Fibroblast of lung (primary cell): ENCODE results near the gene GPRIN2. TPM values are rescaled to one million over a fixed set of nuclear protein-coding genes. Genes with fewer than 3 reads are reported as not detected.
A peak's percentile ranks its signal among the peaks of the same experiment; 100 is the strongest.

Experiments used
- DNase-seq, 2 donors: peaks; one replicate each; pipeline versions ENCODE4 v3.0.0 to v3.0.0-alpha.2; 2010; ENCODE audit warnings: low read depth in 2 of 2
- H2AFZ ChIP-seq: 2 replicates; pipeline ENCODE4 v1.5.1; 2012; ENCODE audit warnings: low read length, control low read depth, inconsistent platforms
- H3K27ac ChIP-seq: 2 replicates; pipeline ENCODE4 v1.5.1; 2011; ENCODE audit warnings: low read length, control low read depth; ENCODE audit not compliant: insufficient read depth
- H3K27me3 ChIP-seq: 2 replicates; pipeline ENCODE4 v1.5.1; 2011; ENCODE audit warnings: mild to moderate bottlenecking, low read length; ENCODE audit not compliant: control insufficient read depth, insufficient read depth
- H3K36me3 ChIP-seq: 2 replicates; pipeline ENCODE4 v1.5.1; 2011; ENCODE audit warnings: low read length; ENCODE audit not compliant: control insufficient read depth, insufficient read depth
- H3K4me1 ChIP-seq: 2 replicates; pipeline ENCODE4 v1.5.1; 2011; ENCODE audit warnings: low read length; ENCODE audit not compliant: control insufficient read depth, insufficient read depth; ENCODE audit errors: extremely low read depth
- H3K4me2 ChIP-seq: 2 replicates; pipeline ENCODE4 v1.5.1; 2011; ENCODE audit warnings: low read length, control low read depth; ENCODE audit not compliant: insufficient read depth; ENCODE audit errors: extremely low read depth
- H3K4me3 ChIP-seq, 4 experiments: fragments of 200-600 bp in 1 of 4; sonication (generic) in 1 of 4; replicated peaks in 1 of 4; 2 replicates each; pipeline ENCODE4 v1.5.1; 2011 to 2016; ENCODE audit warnings: low read length in 4 of 4, low read depth in 3 of 4, mild to moderate bottlenecking in 3 of 4, control low read depth in 2 of 4, inconsistent platforms in 1 of 4, mixed read lengths in 1 of 4; ENCODE audit not compliant: insufficient read depth in 1 of 4; ENCODE audit errors: control extremely low read depth in 1 of 4
- H3K79me2 ChIP-seq: 2 replicates; pipeline ENCODE4 v1.5.1; 2012; ENCODE audit warnings: mild to moderate bottlenecking, low read length, inconsistent platforms; ENCODE audit not compliant: control insufficient read depth, insufficient read depth
- H3K9ac ChIP-seq: 2 replicates; pipeline ENCODE4 v1.5.1; 2011; ENCODE audit warnings: mild to moderate bottlenecking, low read length, control low read depth; ENCODE audit not compliant: insufficient read depth
- H3K9me3 ChIP-seq: 2 replicates; pipeline ENCODE4 v1.5.1; 2012; ENCODE audit warnings: low read depth, low read length; ENCODE audit not compliant: control insufficient read depth, insufficient read depth
- H4K20me1 ChIP-seq: 2 replicates; pipeline ENCODE4 v1.5.1; 2011; ENCODE audit warnings: low read length; ENCODE audit not compliant: control insufficient read depth, insufficient read depth; ENCODE audit errors: extremely low read depth
- CTCF ChIP-seq, 2 donors: IDR thresholded peaks in 1 of 2; conservative IDR thresholded peaks in 1 of 2; 1 replicate in 1 of 2; 2 replicates in 1 of 2; pipeline ENCODE4 v1.5.1; 2011 to 2012; ENCODE audit warnings: low read length in 2 of 2, control low read depth in 1 of 2, inconsistent platforms in 1 of 2, low read depth in 1 of 2, mild to moderate bottlenecking in 1 of 2
- EZH2 ChIP-seq: IDR thresholded peaks from 2 replicates; pipeline ENCODE4 v1.5.1; 2012; ENCODE audit warnings: low read length, control low read depth, mild to moderate bottlenecking; ENCODE audit errors: missing control alignments
- polyA plus RNA-seq, 2 donors: library from polyadenylated mRNA; depleted of rRNA in 1 of 2; stranded (reverse) in 1 of 2; unstranded in 1 of 2; fragments of >200 nt; gene quantifications; 2 replicates each; pipeline ENCODE4 v1.2.1, GENCODE V29; 2011 to 2012; ENCODE audit warnings: missing spikeins in 1 of 2
- total RNA-seq: library from RNA; depleted of rRNA; stranded (reverse); fragments of >200 nt; gene quantifications from 2 replicates; pipeline ENCODE4 v1.2.1, GENCODE V29; 2014

GPRIN2 gene
- total and polyA plus RNA-seq, 2 donors (not counting 1 experiment from before 2014, with no cell fraction given) = not detected

DNA sequence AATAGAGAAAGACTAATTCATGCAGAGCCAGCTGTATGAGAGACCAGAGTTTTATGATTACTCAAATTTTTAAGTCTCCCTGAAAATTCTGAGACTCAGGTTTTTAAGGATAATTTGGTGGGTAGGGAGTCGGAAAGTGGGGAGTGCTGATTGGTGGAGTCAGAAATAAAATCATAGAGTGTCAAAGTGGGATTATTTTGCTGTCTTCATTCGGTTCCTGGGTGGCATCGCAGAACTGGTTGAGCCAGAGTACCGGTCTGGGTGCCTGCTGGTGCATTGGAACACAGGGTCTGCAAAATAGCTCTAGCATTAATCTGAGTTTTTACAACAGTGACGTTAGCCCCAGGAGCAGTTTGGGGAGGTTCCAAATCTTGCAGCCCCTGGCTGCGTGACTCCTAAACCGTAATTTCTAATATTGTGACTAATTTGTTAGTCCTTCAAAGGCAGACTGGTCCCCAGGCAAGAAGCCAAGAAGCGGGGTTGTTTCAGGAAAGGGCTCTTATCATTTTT, 32.4 kb downstream of the GPRIN2 start:
- peak overlapping the region; percentile 67 for H2AFZ ChIP-seq
- H3K9me3 ChIP-seq = no peaks in the 10 kb centered on the region
- peak; percentile 78 to 94 for DNase-seq
- H3K4me1 ChIP-seq = peaks cover 28% of the 10 kb centered on the region
- H3K4me2 ChIP-seq = peak overlapping the region; percentile 4
- TF ChIP-seq CTCF (conservative IDR thresholded peaks at IDR 0.05 in 1 of 2, IDR thresholded peaks at IDR 0.05 in 1 of 2; ENCODE audit: low read depth in 1 of 2, low read length in 2 of 2) (no peak), EZH2 (no peak)
- no peaks in the 10 kb centered on the region for H3K79me2 ChIP-seq
- no peaks in the 10 kb centered on the region for H4K20me1 ChIP-seq
- peak overlapping the region; percentile 75 for H3K27ac ChIP-seq
- H3K9ac ChIP-seq = no peak overlapping the region
- H3K36me3 ChIP-seq = no peaks in the 10 kb centered on the region
- no peak overlapping the region for H3K4me3 ChIP-seq
- H3K27me3 ChIP-seq = no peaks in the 10 kb centered on the region

- Histone ChIP-seq H3K4me3 (no peak overlapping the region), H3K4me2 (peak overlapping the region; percentile 4), H3K27ac (peak overlapping the region; percentile 75), H3K9me3 (no peaks in the 10 kb centered on the region), H3K79me2 (no peaks in the 10 kb centered on the region), H2AFZ (peak overlapping the region; percentile 52), H3K9ac (no peak overlapping the region), H3K36me3 (no peaks in the 10 kb centered on the region), H3K4me1 (peaks cover 28% of the 10 kb centered on the region), H4K20me1 (no peaks in the 10 kb centered on the region), H3K27me3 (no peaks in the 10 kb centered on the region)
- peak in 1 of 2 donors; percentile 41 for DNase-seq
- TF ChIP-seq EZH2 (no peak), CTCF (conservative IDR thresholded peaks at IDR 0.05 in 1 of 2, IDR thresholded peaks at IDR 0.05 in 1 of 2; ENCODE audit: low read depth in 1 of 2, low read length in 2 of 2) (no peak)
Observed at GRCh38 chr10:46523119-46523961, 33.1 kb downstream of the GPRIN2 start.

- H3K4me3 ChIP-seq = no peak overlapping the region
- DNase-seq = no peak
- no peaks in the 10 kb centered on the region for H3K27me3 ChIP-seq
- no peaks in the 10 kb centered on the region for H4K20me1 ChIP-seq
- H2AFZ ChIP-seq = no peak overlapping the region
- H3K27ac ChIP-seq = no peak overlapping the region
- H3K9me3 ChIP-seq = no peaks in the 10 kb centered on the region
- H3K9ac ChIP-seq = no peak overlapping the region
- peaks cover 28% of the 10 kb centered on the region for H3K4me1 ChIP-seq
- TF ChIP-seq EZH2 = no peak
- TF ChIP-seq CTCF (conservative IDR thresholded peaks at IDR 0.05 in 1 of 2, IDR thresholded peaks at IDR 0.05 in 1 of 2; ENCODE audit: low read depth in 1 of 2, low read length in 2 of 2) = no peak
- H3K79me2 ChIP-seq = no peaks in the 10 kb centered on the region
- H3K4me2 ChIP-seq = no peak overlapping the region
- no peaks in the 10 kb centered on the region for H3K36me3 ChIP-seq
Observed at GRCh38 chr10:46522295-46523118, 34.0 kb downstream of the GPRIN2 start.
